CD4-positive, alpha-beta T cell treated with Interleukin-15 for 1 hour (primary cell): ENCODE data around the gene ADGRB2.

Experiments
- DNase-seq: peaks from one replicate; pipeline ENCODE4 v3.0.0-alpha.2; 2020

ADGRB2 gene

DNA sequence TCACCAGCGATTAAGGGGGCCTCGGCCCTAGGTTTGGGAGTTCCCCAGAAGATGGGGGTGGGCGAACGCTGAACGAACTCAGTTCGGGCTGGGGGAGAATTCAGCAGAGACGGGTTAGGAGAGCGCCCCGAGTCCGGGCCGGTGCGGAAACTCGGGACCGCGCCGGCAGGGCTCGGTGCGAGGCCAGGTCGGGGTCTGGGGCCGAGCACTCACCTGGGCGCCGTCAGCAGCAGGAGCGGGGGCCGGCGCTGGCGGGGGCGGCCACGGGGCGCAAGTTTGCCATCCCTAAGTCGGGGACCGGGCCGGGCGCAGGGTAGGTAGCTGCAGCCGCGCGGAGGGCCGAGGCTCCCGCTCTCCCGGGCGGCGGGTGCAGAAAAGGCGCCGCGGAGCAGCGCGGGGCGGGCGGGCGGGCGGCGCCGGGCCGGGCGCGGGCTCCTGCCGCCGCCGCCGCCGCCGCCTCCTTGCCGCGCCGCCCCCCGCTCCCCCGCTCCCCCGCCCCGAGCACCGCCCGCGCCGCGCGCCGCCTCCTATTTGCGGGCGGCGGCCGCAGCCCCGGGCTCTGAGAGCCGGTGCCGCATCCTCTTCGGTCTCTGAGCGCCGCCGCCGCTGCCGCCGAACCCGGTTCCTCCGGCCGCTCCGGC is 349 bp downstream of the ADGRB2 start:
- DNase-seq, result no peak

DNA sequence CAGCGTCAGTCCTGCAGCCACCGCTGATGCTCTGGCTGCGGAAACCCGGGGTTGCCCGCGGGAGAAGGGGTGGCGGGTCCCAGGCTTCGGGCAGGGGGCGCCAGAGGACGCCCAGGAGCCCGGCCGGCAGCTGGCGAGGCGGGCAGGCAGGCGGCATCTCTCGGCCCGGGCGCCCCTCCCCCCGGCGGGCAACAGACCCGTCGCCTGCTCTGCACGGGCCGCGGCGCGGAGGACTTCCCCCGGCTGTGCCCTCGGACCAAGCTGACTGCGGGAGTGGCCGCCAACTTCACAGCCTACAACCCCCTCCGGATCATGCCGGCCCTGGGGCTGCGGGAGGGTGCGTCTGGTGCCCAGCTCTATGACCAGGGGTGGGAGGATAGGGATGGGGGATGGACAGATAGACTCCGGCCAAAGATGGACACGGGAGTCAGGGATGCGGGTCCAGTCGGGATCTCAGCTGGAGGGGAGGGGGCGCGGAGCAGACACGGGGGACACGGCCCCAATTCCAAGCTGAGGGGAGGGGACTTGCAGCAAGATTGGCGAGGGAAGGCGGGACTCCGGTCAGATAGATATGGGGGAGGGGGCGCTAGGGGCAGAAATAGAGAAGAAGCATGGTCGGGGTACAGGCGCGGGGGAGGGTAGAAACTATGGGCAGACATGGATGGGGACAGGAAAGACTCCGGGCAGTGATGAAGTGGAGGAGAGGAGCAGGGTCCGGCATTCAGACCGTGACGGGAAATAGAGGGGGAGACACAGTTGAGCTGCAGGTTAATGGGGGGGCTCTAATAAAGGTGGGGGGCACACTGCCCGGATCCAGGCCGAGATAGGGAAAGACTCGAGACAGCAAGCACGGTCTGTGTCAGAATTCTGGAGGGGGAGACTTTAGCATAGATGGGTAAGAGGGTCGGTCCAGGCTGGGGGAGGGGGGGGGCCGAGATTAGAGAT is 1.1 kb downstream of the ADGRB2 start:
- peak; percentile 73 for DNase-seq

DNA sequence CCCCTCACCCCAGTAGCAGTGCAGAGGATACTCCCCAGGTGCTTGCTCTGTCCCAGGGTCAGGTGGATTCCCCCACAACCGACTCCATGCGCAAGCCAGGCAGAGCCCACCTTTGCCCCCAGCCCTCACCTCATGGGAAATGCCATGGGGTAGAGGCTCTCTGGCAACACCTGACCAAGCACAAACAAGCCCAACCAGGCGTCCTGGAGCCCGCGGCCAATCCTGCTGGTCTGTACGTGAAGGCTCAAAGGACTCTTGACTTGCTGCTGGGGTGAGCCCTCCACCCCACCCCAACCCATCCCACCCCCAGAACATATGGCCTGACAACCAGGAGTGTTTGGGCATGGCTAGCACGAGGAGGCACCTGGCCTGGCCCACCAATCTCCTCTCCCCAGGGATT is 1.8 kb downstream of the ADGRB2 start:
- DNase-seq, result no peak

DNA sequence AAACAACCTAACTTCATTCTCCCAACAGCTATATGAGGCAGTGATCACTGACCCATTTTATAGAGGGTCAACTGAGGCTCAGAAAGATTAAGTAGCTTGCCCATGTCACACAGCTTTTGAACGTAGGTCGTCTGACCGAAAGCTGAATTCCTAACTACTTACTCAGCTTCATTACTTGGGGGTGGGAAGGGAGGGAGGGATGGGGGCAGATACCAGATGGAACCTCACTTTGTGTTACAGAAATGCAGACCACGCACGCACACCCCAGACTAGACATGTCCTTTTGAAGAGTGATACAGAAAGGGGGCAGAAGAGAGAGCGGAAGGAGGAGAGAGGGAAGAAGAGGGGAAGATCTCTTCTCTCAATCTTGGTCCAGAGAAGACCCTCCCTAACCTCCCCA is 2.3 kb downstream of the ADGRB2 start:
- no peak for DNase-seq

DNA sequence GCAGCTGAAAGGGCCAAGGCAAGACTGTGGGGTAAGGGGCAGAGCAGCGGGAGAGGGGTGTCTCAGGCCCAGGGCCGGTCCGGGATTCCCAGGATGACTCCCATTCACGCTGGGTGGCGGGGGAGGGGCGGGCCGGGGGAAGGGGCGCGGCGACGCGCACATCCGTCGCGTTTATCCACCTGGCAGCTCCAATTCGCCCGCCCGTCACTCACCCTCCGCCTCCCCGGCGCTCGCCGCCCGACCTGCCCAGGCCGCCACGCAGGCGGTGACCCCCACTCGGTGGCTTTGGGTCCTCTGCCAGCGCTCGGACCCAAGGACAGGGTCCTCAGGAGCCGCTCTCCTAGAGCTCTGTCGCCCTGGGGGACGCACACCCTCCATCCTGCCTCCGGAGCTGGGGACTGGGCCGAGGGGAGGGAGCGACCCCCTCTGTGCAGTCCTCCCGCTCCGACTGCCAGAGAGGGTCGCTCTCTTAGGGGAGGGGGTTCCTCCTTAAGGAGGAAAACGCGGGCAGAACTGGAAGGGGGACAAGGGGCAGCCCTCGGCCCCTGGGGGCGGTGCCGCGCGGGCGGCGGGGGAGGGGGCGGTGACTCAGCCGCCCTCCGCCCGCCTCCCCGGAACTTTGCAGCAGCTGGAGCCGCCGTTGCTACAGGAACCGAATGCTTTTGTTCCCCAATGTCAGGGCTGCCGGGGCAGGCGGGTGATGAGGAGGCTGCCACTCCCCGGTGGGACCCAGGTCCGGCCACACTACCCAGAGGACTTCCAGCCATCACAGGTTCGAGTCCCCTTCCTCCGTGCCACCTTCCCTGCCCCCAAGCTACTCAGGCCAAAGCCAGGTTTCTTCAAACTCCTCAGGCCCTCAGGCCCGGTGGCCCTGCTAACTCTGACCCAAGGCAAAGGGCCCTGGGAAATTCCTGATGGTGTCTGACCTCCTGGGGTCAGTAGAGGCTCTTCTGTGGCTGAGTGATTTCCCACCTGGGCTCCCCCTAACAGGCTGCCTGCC is 3.4 kb downstream of the ADGRB2 start:
- peak; percentile 82 for DNase-seq

DNA sequence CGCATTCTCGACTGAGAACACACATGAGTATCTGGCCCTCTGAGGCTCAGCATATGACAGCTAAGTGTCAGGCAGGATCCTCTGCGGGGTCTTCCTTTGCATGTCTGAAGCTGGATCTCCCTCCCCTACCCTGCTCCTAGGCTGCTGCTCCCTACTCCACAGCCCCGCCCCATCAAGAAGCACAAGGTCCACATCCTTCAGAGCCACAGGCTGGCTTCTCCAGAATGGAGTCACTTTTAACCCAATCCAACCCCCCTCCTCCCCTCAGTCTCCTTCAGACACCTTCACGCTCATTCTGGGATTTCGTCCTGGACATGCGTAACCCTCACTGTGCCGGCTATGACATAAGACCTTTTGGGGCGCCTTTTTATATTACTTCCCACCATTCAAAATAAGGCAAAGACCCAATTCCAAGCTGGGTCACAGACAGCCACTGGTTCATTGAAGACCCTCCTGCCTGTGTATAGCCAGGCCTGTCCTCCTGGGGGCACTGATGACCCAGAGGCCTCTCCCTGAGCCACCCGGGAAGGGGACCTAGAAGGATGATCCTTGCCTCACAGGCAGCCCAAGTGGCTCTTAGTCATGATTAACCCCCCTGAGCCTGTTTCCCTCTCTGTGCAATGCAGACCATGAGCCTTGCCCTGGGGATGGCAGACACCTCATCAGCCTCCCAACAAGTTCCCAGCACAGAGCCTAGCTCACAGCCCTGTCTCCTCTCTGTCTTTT is 4.7 kb downstream of the ADGRB2 start:
- DNase-seq, result no peak

DNA sequence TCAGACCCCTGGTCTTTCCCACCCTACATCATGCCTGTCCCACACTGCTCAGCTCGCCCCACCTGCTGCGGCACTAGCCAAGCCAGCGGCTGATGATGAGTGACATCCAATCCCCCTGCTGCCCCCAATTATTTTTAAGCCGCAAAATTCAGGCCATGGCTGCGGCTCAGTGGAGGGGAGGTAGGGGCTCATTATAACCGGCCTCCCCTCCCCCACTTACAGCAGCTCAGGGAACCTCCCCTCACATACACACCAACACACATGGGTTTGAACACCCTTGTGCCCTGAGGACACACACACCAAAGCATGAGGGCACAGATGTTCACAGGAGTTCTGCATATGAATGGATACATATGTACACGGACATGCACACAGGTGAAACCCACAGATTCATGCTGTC is 5.3 kb downstream of the ADGRB2 start:
- no peak for DNase-seq

DNA sequence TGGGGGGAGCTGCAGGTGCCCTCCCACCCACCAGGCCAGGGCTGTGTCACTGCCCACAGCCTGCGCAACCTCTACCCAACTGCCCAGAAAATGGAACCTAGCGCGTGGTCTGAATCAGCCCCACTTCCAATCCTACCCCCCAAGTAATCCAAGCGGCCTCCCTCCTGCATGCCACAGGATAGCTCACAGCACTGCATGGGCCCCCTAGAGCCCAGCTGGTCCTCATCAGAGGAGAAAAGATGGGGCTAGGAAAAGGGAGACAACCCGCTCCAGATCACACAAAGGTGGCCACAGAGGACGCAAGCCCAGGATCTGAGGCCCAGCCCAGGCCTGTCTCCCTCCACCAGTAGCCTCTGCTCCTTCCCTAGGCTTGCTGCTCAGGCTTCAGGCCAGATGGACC is 6.2 kb downstream of the ADGRB2 start:
- DNase-seq, result no peak

DNA sequence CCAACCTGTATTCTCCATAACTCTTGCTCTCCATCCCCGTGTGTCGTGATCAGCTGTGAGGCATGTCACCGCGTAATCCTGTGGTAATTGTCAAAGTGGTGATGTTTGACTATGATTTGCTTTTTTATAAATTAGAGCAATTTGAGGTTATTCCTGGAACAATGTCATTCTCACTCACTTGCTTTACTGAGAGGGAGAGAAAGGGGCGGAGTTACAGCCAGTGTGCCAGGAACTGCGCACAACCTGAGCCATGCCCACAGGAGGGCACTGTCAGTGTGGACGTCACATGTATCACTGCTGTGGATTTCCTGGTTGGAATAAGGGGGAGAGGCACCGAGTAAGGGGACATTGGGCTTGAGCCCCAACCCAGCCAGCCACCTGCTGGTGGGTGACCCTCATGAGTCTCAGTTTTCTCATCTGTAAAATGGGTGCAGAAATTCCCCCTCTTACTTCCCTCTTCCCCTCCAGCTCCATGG is 6.9 kb downstream of the ADGRB2 start:
- DNase-seq, result no peak

DNA sequence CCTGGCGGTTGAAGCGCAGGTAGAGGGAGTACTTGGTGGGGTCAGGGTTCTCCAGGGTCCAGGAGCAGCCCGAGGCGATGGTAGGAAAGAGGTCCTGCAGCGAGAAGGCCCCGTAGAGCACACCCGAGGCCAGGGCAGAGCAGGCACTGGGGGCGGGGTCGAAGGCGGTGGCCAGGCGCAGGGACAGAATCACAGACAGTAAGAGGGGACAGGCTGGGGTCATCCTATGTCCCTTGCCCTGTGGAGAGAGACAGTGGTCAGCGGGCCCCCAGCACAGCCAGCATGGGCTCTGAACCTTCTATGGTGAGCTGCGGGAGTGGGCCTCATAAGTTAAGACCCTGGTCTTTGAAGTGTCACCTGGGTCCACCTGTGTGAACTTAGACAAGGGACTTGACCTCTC is 7.6 kb downstream of the ADGRB2 start:
- no peak for DNase-seq

DNA sequence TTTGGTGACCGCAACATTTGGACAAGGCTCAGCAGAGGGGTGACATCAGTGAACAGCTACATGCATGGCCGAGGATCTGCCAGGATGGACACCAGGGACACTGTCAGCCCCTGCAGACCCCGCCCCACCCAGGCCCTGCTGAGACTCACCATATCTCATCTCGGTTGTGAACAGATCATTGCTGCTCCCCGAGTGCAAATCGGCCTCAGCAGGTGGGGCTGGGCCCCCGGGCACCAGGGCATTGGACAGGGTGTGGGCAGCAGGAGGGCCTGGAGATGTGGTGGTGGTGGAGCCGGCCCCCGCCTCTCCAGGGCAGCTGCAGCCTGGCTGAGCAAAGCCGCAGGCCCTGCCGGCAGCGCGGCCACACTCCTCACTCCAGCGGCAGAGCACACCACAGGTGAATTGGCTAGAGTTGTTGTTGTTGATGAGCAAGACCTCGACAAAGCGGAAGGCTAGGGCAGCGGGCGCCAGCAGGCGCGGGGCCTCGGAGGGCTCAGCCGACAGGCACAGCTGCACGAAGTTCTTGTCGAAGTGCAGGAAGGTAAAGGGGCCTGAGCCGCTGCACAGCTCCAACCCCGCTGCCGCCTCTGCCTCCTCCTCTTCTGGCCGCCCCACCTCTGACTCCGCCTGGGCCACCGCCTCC is 8.2 kb downstream of the ADGRB2 start:
- DNase-seq, result no peak

DNA sequence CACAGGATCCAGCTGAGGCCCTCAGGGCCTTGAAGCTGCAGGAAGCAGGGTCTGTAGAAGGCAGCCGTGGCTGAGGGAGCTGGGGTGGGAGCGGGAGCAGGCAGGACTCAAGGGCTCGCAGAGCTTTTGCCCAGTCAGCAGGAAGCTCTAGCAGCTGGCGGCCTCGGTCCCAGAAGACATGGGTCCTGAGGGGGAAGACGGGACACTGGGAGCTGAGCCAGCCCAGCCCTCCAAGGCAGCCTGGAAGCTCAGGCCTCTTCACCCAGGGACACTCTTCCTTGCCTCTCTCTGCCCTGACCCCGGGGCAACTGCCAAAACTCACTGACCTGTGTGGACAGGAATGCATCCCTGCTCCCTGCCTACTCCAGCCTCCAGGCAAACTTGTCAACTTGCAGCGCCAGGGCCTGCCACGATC is 8.9 kb downstream of the ADGRB2 start:
- no peak for DNase-seq

DNA sequence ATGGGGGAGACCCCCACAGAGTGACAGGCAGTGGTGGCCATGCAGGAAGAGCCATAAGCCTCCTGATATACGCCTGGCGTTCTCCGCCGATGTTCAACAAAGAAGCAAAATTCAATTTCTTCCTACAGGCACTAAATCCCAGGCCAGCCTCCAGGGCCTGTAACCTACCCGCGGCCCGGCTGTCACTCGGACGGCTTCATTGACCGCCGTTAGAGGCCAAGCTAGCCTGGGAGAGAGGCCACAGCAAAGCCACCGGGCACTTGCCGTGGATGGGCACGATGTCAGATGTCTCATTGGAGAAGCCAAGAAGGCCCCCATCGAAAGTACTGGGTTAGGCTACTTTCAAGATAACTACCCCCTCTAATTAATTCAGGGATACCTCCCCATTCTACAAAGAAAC is 9.7 kb downstream of the ADGRB2 start:
- DNase-seq, result no peak

DNA sequence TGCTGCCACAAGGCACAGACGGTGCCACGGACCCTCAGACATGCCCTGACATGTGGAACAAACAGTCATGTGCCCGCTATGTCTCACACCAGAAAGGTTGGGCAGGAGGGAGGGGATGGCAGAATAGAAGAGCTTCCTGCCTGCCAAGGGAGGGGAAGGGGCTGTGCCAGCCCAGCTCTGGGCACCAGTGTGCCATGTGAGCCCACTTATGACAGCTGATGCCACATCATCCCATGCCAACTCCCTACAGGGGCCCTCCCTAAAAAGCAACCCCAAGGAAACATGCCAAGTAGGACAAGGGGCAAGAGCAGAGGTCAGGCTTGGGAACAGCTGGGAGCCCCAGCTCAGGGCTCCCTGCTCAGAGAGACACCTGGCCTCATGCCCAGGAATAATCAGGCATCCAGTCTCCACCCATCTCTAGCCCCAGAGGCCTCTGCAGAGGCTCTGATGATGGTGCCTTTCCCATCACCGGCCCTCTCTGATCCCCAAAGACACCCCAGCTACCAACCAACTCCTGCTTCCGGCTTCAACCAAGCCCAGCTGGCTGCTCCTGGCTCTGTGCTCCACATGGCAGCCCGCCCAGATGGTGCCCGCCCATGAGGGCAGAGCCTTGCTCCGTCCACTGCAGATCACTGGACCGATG is 10.3 kb downstream of the ADGRB2 start:
- no peak for DNase-seq

DNA sequence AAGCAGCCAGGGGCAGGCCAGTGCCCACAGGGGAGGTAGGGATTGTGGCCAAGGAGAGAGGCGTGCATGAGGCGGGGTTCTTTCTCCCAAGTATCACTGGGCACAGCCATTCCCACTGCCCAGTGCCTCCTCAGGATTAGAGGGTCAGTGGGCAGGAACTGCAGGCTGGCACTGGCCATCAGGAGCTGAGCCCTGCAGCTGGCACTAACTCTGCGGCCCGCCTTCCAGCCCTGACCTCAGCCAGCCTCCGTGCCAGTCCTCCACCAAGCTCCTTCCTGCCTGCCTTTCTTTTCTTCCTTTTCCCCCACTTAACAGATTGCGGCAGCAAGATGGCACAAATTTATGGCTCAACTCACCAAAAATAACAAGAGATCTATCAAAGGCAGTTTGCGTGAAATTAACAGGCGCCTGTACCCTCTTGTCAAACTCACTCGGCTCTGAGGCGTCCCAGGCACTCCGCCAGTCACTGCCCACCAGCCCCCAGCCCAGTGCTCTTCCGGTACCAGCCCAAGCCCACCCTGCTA is 11.1 kb downstream of the ADGRB2 start:
- DNase-seq, result no peak

DNA sequence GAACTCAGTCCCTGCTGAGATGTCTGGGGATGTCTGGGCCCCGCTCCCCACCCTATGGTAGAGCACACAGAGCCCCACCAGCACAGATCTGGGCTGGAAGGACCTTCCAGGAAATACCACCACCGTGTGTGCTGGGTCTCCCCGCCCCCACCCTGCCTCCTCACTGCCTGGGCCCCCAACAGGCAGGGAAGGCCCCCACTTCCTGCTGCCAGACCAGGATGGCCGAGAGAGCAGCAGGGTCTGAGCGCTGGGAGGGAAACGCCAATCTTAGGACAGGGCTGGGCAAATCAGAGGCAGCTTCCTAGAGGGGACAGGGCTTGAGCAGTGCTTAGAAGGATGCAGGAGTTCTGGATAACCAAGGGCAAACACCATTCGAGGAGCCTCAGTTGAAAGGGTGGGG is 11.9 kb downstream of the ADGRB2 start:
- DNase-seq, result no peak

DNA sequence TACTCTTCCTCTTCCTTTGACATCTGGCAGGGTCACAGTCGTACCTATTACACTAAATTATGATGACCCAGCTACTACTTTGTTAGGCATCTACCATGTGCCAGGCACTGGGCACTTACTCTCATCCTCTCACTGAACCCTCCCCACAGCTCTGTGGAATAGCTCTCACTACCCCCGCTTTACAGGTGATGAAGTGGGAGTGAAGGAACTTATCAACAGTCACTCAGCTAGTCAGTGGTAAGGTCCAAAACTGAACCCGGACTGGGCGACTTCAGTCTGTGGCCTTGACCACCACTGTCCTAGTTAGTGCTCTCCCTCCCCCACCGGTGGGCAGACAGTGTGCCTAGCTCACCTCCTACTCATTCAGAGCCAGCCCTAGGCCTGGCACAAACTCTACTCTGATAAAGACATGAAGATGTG is 12.3 kb downstream of the ADGRB2 start:
- no peak for DNase-seq

DNA sequence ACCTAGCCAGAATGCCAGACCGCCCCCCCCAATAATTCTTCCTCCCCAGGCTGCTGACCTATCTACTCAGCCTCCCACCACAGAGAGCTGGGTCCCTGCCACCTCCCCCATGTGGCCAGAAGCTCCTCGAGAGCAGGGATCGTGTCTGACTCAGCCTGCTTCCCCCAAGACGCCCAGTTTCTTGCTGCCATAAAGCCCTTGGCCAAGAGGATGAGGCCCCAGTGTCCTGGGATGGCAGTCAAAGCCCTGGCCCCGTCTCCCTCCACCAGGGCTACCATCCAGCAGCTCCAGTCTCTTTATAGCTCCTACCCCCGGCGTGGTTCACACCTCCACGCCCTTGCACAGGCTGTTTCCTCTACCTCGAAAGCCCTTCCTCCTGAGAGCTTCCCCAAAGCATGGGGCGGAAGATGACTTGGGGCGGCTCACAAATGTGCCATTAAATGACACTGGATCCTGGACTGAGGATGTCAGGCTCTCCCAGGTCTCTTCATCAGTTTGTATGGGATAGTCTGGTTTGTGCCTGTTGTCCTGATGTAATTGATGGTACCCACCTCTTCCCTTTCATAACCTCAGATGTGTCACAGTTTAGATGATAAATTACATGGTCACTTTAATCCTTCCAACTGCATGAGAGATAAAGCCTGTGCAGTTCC is 13.2 kb downstream of the ADGRB2 start:
- peak; percentile 41 for DNase-seq

DNA sequence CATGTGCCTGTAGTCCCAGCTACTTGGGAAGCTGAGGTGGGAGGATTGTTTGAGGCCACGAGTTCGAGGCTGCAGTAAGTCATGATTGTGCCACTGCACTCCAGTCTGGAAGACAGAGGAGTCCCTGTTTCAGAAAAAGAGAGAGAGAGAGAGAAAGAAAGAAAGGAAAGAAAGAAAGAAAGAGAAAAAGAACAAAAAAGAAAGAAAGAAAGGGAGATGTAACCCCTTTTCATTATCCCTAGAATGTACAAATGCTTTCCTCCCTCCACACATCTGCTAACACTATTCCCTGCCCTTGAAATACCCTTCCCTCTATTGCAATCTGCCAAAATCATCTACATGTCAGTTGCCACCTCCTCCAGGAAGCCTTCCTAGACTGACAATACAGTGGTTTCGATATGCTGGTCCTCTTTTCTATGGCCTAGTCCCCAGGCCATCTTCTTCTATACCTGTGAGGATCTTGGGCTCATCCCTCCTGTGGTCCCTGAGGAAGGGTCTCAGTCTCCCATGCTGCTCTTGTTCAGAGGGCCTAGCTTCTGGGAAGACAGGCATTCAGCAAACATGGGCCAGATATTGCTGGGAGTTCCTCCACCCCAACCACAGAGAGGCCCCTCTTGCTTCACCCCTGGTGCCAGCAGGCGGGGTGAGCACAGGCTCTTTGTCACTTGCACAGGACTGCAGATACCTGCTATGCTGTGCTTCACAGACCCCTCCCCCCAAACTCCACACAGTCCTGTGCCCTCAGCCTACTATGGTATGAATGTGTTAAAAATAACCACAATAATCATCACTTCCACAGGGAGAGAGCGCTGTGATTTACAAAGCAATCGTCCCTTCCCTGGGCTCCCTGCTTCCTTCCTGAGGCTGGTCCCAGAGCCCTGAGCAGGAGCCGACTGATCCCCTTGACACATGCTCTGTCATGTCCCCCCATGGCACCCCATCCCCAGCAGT is 14.1 kb downstream of the ADGRB2 start:
- DNase-seq, result no peak
